Measurements from ENCODE around the gene ALDOC. TPM values are rescaled to one million over a fixed set of nuclear protein-coding genes. Genes with fewer than 3 reads are reported as not detected.

The ALDOC gene
- total RNA-seq, 1 donor from 2014 or later, result 146 TPM

DNA sequence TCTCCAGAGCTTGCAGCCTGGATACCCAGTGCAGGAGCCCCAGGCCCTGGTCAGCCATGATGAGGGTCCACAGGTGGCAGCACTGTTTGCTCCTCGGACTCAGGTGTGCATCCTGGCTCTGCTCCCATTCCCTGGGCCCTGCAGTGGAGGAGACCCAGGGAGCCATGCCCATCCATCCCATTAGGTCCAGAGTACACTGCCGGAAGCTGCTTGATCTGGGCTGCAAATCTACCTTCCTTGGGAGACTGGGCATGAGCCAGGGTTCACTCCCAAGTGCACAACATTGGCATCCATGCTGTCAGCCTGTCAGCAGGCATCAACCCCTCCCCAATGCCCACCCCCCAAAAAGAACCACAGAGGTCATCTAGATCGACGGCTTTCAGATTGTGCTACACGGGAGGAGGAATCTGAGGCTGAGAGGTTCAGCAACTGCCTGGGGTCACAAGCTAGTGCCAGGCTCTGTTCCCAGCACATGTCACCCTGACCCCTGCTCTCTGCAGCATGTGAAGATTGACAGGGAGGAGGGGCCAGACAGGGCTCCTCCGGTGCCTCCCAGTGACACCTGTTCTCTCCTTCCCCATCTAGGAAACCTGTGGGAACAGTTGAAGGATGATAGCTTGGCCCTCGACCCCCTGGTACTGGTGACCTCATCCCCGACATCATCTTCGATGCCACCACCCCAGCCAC lies 40.0 kb downstream of the ALDOC start:
- intact Hi-C loops (cut with micrococcal nuclease), result no loop called here

DNA sequence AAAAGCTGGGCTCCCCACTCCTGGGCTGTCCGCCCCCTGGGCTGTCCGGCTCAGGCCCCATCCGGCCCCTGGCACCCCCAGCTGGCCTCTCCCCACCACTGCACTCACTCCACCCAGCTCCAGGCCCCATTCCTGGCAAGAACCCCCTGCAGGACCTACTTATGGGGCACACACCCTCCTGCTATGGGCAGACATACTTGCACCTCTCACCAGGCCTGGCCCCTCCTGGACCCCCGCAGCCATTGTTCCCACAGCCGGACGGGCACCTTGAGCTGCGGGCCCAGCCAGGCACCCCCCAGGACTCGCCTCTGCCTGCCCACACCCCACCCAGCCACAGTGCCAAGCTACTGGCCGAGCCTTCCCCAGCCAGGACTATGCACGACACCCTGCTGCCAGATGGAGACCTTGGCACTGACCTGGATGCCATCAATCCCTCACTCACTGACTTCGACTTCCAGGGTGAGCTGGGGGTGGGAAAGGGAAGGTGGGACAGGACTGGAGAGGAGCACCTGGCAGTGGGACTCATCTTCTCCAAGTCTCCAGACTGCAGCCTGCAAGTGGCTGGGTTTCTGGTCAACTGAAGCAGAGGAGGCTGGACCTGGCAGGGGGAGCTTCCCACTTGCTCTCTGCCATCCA lies 41.8 kb downstream of the ALDOC start:
- intact Hi-C loops (cut with micrococcal nuclease), result no loop called here

DNA sequence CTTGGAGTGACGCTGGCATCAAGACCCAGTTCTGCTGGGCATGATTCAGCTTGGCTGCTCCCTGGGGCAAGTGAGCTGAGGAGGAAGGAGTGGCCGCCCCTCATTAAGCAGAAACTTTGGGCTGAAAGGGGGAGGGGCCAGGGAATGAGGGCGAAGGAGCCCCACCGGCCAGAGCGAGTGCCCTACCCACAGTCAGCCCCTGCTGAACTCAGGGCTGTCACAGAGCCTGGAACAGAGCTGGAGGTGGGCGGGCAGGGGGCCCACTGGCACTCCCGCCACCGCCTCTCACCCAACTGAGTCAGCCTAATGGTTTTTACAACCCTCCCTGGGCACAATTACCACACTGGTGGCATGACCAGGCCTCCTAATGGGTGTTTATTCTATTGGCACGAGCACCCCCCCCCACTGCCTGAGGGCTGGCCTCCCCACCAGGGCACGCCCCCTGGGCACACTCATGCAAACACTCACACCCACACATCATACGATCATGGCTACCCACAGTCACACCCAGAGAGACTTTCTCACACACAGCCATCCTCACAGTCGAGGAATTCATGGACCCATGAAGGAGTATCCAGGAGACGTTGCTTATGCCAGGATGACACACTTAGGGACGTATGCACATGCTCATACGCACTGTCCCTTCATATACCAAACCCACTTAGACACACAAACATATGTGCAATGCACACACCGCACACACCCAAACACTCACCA lies 43.4 kb downstream of the ALDOC start:
- intact Hi-C loops (cut with micrococcal nuclease), result no loop called here

GRCh38 chr17:28532050-28532960 lies 44.4 kb downstream of the ALDOC start:
- intact Hi-C loops (cut with micrococcal nuclease), result no loop called here

- intact Hi-C loops (cut with micrococcal nuclease), result no loop called here
Observed at GRCh38 chr17:28530926-28531325, 45.8 kb downstream of the ALDOC start.

GRCh38 chr17:28530250-28530649 lies 46.4 kb downstream of the ALDOC start:
- intact Hi-C loops (cut with micrococcal nuclease), result no loop called here

DNA sequence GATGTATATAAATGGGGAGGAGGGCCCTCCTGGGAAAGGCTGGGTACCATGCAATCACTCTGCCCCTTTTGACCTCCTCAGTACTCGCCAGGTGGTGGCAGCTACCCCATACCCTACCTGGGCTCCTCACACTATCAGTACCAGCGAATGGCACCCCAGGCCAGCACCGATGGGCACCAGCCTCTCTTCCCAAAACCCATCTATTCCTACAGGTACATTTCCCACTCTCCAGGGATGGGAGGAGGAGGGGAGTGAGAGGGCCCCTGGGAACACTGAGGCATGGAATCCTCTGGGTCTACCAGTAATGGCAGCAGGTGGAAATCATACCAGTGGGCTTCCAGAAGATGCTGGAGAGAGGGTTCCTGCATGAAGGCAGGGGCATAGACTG lies 47.7 kb downstream of the ALDOC start:
- intact Hi-C loops (cut with micrococcal nuclease), result no loop called here

DNA sequence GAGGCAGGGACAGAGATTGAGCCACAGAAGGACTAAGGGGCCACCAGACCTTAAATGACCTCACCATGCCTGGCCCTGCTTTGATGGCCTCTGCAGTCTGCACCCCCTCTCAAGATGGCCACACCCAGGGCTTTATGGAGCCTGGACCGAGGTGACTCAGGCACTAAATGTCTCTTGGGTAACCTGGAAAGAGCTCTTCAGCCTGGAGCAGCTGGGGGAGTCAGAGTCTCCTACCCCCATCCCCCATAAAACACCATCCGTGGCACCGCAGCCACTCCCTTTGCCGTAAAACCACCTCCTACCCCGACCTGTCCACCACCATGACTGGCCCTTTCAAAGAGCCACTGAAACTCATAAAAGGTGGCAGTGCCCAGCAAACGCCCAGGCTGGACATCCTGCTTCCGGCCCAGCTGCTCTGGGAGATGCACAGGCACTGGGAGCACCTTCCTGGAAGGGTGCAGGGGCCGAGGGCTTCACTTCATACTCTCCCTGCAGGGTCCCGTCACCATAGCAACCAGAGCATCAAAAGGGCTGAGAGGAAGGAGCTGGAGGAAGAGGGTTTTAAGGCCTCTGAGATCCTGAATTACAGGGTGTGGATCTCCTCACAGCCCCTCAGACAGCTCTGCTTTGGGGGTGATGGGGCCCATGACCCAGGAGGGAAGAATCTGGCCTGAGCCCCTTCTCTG lies 48.2 kb downstream of the ALDOC start:
- intact Hi-C loops (cut with micrococcal nuclease), result no loop called here

- intact Hi-C loops (cut with micrococcal nuclease), result no loop called here
Observed at GRCh38 chr17:28527859-28528258, 48.8 kb downstream of the ALDOC start.

GRCh38 chr17:28527181-28527681 lies 49.5 kb downstream of the ALDOC start:
- intact Hi-C loops (cut with micrococcal nuclease), result no loop called here

DNA sequence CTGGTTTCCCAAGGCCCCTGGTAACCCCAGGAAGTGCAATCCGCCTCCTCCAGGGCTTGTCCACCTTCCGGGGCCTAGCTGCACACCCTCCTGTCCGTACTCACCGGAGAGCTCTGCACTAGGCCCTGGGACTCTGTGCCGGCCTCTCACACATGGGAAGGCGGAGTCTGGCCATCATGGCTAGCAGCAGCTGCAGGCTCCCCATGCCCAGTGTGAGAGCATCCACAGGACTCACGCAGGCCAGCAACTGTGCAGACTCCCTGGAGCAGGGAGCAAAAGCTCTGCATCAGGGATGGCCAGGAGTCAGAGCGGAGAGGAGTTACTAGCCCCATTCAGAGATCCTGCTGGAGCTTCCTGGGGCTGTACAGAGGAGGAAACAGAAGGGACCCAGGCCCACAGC lies 50.3 kb downstream of the ALDOC start:
- intact Hi-C loops (cut with micrococcal nuclease), result no loop called here

- intact Hi-C loops (cut with micrococcal nuclease), result no loop called here
Observed at GRCh38 chr17:28524476-28525424, 51.9 kb downstream of the ALDOC start.

GRCh38 chr17:28523876-28524275 lies 52.8 kb downstream of the ALDOC start:
- intact Hi-C loops (cut with micrococcal nuclease), result no loop called here

- intact Hi-C loops (cut with micrococcal nuclease), result no loop called here
Observed at GRCh38 chr17:28523186-28523585, 53.5 kb downstream of the ALDOC start.

Other genes with a start within 250 kb of the ALDOC start
- gene IFT20, start 241.4 kb downstream of the ALDOC start, total RNA-seq, result 23.4 and 23.6 TPM in 2 replicates
- 26.9 and 32.4 TPM in 2 replicates for gene TNFAIP1, start 241.1 kb downstream of the ALDOC start, total RNA-seq
- gene POLDIP2, start 219.4 kb downstream of the ALDOC start, total RNA-seq, result 68.3 and 70.8 TPM in 2 replicates
- gene SEBOX, start 211.7 kb downstream of the ALDOC start, total RNA-seq, result not detected in 2 replicates
- gene VTN, start 206.6 kb downstream of the ALDOC start, total RNA-seq, result 0.12 and 0.41 TPM in 2 replicates
- 29.1 and 29.8 TPM in 2 replicates for gene SARM1, start 205.2 kb downstream of the ALDOC start, total RNA-seq
- 2.3 and 2.9 TPM in 2 replicates for gene SLC46A1, start 170.7 kb downstream of the ALDOC start, total RNA-seq
- gene SLC13A2, start 103.3 kb downstream of the ALDOC start, total RNA-seq, result not detected in 2 replicates
- gene FOXN1, start 70.5 kb downstream of the ALDOC start, total RNA-seq, result not detected in 2 replicates
- gene UNC119, start 24.3 kb downstream of the ALDOC start, total RNA-seq, result 138 and 160 TPM in 2 replicates
- gene PIGS, start 5.4 kb downstream of the ALDOC start, total RNA-seq, result 71.9 and 73.6 TPM in 2 replicates
- 96.4 and 101 TPM in 2 replicates for gene SPAG5, start 22.1 kb upstream of the ALDOC start, total RNA-seq
- gene RSKR, start 37.3 kb upstream of the ALDOC start, total RNA-seq, result 31.8 and 32.1 TPM in 2 replicates
- gene BLTP2, start 68.3 kb upstream of the ALDOC start, total RNA-seq, result 162 and 172 TPM in 2 replicates
- 49.9 TPM in 2 replicates for gene SDF2, start 85.0 kb upstream of the ALDOC start, total RNA-seq
- 95.8 and 104 TPM in 2 replicates for gene SUPT6H, start 85.3 kb upstream of the ALDOC start, total RNA-seq
- gene PROCA1, start 135.0 kb upstream of the ALDOC start, total RNA-seq, result 5.3 and 7.1 TPM in 2 replicates
- 9.0 and 9.4 TPM in 2 replicates for gene RAB34, start 141.0 kb upstream of the ALDOC start, total RNA-seq
- 1,587 and 1,609 TPM in 2 replicates for gene RPL23A, start 143.1 kb upstream of the ALDOC start, total RNA-seq
- gene TLCD1, start 149.3 kb upstream of the ALDOC start, total RNA-seq, result 1.1 and 1.2 TPM in 2 replicates
- 5.4 and 6.5 TPM in 2 replicates for gene NEK8, start 151.9 kb upstream of the ALDOC start, total RNA-seq
- 106 and 108 TPM in 2 replicates for gene TRAF4, start 167.1 kb upstream of the ALDOC start, total RNA-seq